ENCODE measurements around the gene CACHD1.

The CACHD1 gene

DNA sequence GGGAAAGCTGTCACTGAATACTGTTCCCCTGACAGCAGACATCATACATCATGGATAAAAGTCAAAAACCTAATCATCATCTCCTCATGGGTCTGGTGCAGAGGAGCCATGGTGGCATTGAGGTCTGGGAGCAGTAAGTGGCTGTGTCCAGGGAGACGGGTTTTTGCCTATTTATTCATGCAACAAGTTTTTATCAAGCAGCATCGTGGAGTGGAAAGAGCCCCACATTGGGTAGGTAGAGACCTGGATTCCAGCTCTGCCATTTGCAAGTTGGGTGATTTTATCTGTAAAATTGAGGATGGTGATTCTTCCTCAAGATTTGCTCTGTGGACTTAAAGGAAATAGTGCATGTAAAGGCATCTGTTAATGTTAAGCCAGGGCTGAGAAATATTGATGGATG is 4.2 kb downstream of the CACHD1 start:
- DNase-seq = no peak

DNA sequence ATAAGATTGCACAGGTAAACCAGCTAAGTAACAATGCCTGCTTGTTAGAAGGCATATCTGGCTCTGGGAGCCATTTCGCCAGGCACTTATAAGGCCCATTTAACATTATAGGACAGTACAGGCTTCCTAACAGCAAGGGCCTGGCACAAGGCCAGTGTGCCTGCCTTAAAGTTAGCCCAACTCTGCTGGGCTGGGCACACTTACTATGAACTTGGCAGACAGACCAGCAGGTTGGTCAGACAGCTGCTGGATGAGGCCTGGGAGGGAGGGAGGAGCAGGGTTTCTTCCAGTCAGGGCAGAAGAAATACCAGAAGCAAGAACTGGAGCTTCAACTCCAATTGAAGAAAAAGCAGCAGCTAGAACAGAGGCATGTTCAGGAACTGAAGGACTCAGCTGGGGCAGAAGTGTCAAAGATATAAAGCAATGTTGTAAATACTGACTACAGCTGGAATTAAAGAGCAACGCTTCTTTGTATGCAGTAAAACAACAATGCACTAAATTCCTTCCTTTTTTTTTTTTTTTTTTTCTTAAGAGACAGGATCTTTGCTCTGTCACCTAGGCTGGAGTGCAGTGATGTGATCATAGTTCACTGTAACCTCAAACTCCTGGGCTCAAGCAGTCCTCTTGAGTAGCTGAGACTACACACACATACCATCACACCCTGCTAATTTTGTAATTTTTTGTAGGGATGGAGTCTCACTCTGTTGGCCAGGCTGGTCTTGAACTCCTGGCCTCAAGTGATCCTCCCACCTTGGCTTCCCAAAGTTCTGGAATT is 4.9 kb downstream of the CACHD1 start:
- no peak for DNase-seq

- no peak for DNase-seq
These were observed 6.5 kb downstream of the CACHD1 start for GRCh38 chr1:64476251-64476952.

DNA sequence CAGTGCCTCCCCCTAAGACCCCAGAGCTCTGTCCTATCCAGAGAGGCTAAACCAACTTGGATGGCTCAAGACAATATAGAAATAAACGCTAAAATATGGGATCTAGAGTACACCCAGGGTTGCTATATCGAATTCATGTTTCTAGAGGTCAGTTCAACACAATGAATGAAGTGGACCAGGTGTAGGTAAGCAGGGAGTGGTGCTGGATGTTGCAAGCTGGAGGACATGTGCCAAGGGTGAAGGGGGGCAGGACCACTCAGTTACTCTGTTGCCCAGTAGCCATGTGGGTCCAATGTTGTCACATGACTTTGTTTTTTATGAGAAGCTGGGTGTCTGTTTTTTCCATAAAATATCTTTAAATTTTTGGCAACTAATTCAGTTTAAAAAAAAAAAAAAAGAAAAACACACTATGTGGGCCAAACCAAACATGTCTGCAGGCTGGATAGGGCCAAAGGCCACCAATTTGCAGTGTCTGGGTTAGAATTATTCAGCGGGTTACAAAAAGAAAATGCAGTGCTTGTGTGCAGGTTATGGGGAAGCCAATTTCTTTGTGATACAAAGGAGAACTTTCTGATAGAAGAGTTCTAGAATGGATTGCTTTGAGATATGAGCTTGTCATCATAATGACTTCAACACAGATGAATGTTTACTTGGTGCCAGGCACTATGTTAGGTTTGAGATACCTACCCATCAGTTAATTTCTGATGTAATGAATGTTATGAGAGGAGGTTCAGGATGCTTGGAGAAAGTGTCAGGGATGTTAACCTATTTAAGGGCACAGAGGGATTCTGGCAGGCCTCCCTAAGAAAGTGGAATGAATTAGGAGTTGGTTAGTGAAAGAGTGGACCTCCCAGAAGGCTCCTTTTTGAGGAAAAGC is 8.9 kb downstream of the CACHD1 start:
- no peak for DNase-seq

DNA sequence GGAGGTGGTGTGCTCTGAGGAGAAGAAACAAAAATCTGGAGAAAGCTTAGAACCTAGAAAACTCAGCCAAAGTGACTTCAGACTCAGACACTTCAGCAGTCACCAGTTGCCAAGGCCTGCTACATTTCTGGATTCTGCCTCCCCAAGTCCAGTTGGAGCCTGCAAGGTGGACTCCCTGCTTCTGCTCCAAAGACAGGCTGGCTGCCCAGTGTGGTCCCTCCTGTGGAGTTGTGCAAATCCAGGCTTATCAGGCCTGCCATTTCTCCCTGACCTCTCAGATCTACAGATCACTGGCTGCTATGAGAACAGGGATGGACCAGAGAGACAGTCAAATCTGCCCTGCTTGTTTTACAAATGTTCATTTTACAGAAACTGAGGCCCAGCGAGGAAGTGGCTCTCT is 9.9 kb downstream of the CACHD1 start:
- no peak for DNase-seq

GRCh38 chr1:64480999-64481772 is 11.3 kb downstream of the CACHD1 start:
- DNase-seq = no peak

- DNase-seq = no peak
These were observed 12.2 kb downstream of the CACHD1 start for GRCh38 chr1:64482128-64482527.

GRCh38 chr1:64482720-64483119 is 12.8 kb downstream of the CACHD1 start:
- no peak for DNase-seq

DNA sequence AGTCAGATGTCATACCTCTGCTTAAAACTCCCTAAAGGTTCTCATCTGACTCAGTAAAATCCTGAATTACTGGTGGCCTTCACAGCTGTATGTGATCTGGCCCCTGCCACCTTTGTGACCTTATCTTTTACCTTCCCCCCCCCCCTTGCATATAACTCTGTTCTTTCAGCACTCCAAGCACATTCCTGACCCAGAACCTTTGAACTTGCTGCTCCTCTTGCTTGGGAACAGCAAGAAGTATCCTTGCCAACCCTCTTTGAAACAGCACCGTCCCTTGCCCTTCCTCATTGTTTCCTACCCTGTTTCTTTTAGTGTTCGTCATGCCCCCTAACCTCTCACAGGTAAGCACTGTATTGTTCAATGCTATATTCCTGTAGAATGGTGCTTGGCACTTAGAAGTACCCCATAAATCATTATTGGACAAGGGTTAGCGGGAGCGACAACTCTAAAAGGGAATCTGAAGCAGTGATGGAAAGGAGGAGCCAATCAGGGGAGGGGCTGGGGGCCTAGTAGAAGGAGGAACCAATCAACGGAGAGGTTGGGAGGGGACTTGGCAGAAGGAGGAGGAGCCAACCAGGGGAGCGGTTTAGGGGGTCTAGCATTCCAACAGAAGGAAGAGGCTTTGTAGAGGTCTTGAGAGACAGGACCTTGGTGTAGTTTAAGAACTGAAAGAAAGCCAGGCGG is 13.9 kb downstream of the CACHD1 start:
- no peak for DNase-seq

DNA sequence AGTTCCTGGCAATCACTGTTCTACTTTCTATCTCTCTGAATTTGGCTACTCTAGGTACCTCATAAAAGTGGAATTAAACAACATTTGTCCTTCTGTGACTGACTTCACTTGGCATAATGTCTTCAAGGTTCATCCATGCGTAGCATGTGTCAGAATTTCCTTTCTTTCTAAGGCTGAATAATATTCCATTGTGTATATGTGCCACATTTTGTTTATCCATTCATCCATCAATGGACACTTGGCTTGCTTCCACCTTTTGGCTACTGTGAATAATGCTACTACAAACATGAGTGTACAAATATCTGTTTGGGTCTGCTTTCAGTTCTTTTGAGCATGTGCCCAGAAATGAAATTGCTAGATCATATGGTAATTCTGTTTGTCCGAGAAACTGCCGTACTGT is 14.7 kb downstream of the CACHD1 start:
- DNase-seq = no peak

DNA sequence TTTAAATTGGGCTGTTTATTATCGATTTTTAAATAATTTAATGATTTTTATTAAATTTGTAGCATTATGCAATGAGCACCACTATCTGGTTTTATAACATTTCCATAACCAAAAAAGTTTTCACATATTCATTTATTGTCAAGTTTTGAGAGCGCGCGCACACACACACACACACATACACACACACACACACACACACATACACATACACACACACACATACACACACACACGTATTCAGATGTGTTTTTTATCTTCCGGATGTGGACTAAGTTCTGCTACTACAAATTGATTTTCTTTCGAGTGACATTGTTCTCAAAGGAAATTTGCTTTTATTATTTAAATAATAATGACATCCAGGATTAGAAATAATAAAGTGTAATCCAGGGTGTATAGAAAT is 16.3 kb downstream of the CACHD1 start:
- DNase-seq = no peak

- no peak for DNase-seq
These were observed 17.1 kb downstream of the CACHD1 start for GRCh38 chr1:64487061-64487460.

DNA sequence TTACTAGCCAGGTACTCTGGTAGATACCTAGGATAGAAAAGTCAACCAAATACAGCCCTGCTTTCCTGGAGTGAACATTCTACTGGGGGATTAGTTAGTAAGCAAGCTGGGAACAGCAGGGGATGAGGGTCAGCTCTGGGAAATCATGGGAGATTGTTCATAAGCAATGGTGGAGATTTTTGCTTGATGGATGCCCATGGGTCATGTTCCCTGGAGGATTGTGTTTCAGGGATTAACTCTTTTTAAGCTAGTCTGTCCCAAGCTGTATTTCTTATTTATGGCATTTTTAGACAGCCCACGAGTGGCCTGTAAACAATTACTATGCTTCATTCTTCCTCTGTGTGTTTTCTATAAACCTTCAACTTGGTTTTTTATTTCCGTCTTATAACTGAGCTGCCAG is 18.9 kb downstream of the CACHD1 start:
- DNase-seq = no peak

DNA sequence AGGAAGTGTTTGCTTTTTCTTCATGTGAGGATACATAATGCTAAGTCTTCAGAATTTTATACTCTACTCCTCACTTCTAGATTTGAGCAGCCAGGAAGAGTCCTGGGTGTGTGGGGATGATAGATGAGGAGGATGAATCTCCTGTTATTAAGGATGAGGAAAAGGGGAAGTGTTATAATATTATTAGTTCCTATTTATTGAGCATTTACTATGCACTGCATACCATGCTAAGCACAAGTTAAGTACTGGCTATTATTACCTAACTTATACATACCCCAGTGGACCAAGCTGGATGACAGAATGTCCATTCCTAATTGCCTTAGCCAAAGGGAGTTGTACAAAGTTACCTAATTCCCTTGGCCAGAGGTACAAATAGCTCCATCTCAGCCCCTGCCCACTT is 19.8 kb downstream of the CACHD1 start:
- DNase-seq = no peak

GRCh38 chr1:64490213-64490818 is 20.4 kb downstream of the CACHD1 start:
- no peak for DNase-seq

GRCh38 chr1:64492424-64492823 is 22.5 kb downstream of the CACHD1 start:
- no peak for DNase-seq

DNA sequence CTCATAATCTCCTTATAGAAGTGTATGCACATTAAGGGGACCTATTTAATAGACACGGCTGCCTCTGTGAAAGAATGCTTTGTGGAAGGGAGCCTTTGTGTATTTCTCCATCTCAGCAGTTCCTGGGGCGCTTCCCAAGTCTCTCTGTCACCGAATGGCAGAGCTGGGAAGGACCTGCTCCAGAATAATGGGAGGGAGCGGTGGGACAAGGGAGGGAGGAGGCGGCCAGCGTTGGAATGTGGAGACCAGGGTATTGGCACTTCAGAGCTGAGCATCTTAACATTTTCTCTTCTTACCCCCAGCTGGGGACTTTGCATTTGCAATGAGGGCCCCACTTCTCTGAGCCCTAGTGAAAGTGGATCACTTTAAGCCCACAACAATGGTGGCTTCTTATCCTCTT is 23.9 kb downstream of the CACHD1 start:
- DNase-seq = no peak

DNA sequence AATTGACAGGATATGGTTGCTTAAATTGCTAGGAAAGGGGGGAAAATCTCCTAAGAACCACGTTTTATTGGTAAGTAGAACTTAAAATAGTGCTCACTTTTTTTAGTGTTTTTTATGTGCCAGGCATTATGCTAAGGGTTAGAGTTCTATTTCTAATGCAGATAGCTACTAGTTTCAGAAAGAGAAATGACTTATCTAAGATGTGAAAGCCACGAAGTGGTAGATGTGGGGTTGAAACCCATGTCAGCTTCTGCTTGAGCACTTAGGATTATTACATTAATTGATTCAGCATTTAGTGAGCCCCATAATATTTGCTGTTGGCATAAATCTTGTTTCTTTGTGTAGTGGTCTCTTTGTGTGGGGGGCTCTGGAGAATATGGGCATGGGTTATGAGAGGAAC is 24.7 kb downstream of the CACHD1 start:
- no peak for DNase-seq

DNA sequence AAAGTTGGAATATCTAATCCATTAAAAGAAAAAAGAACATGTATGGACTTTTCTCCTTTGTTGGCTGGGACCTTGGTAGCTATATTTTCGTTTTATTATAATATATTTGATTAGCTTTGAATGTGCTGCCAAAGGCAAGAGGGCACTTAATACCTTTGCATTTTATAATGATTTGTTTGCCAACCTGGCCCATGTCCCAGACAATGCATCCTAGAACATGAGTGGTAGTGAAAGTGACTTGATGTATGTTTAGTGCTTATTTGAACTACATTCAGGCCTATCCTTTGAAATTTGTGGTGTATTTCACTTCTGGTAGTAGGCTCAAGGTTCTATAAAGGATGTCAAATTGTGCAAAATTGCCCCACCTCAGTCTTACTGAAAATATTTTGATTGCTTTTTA is 25.9 kb downstream of the CACHD1 start:
- DNase-seq = no peak

GRCh38 chr1:64496606-64497005 is 26.7 kb downstream of the CACHD1 start:
- DNase-seq = no peak

DNA sequence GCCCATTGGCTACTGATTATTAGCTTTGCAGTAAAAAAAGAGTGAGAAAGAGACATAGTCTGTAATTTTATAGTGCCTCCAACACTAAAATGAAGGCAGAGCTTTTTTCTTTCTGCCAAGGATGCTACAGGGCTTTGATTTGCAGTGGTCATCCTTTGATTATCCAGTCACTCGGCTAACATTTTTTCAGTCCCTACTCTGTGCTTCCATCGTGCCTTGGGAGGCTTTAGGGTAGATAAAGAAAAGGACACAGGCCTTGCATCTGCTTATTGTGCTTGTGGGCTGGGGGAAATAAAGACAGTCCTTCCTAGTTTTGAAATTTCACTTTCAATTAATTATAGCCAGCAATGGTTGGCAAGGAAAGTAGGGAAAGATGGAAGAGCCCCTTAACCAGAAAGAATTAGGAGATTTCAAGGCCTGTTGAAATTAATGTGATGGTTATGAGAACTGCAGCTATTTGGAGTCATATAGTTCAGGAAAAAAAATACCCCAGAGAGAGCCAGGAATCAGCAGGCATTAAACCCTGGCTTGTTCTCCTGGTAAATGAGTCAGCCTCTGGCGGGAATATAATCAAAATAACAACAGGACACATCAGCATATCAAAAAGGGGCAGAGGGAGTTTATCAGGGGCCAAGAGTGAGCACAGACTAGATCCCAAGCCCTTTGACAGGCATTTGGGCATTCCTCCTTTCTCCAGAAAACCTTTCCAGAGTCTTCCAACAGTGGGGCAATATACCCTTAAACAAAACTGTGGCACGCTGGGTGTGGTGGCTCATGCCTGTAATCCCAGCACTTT is 27.4 kb downstream of the CACHD1 start:
- DNase-seq = no peak
